ENCODE measurements around the gene NOPCHAP1. TPM values are rescaled to one million over a fixed set of nuclear protein-coding genes. Genes with fewer than 3 reads are reported as not detected.

Gene NOPCHAP1
- total and polyA plus RNA-seq, 2 of the 8 experiments (the other 6 are each of a cell fraction or from before 2014, with no cell fraction given): 14.9 to 39.5 TPM

- Histone ChIP-seq H3K9me3 (ENCODE audit: insufficient read depth in 2 of 2, low read depth in 1 of 2, low read length in 1 of 2) (no peaks in the 10 kb centered on the region), H3K14ac (ENCODE audit: insufficient read length) (no peak overlapping the region), H3K36me3 (ENCODE audit: control insufficient read depth in 2 of 4, insufficient read depth in 4 of 4, low read length in 3 of 4) (no peaks in the 10 kb centered on the region; a peak in 1 of 8 replicates), H2BK12ac (ENCODE audit: low read depth, low read length) (no peak overlapping the region), H2BK120ac (replicated peaks; ENCODE audit: low read depth, low read length) (no peak overlapping the region), H3K79me1 (ENCODE audit: low read depth, low read length) (no peaks in the 10 kb centered on the region), H3K23me2 (ENCODE audit: low read depth, low read length) (no peaks in the 10 kb centered on the region), H3K27ac (ENCODE audit: low read depth, low read length) (no peak overlapping the region), H3K4me2 (ENCODE audit: insufficient read depth in 1 of 2, low read depth in 2 of 2, low read length in 2 of 2) (no peak overlapping the region), H2BK15ac (ENCODE audit: low read length) (no peak overlapping the region), H3K79me2 (ENCODE audit: control insufficient read depth in 1 of 2, insufficient read depth in 2 of 2, low read length in 2 of 2) (no peaks in the 10 kb centered on the region), H2BK5ac (ENCODE audit: low read depth, low read length) (no peak overlapping the region), H3K4me3 (ENCODE audit: extremely low read depth in 1 of 4, insufficient read depth in 2 of 4, low read depth in 3 of 4, low read length in 4 of 4) (no peak overlapping the region), H3K4me1 (replicated peaks in 1 of 4; ENCODE audit: control insufficient read depth in 3 of 4, insufficient read depth in 4 of 4, low read length in 3 of 4) (no peaks in the 10 kb centered on the region), H2AK5ac (ENCODE audit: low read depth, low read length) (no peak overlapping the region), H4K20me1 (replicated peaks in 1 of 2; ENCODE audit: control insufficient read depth in 1 of 2, insufficient read depth in 2 of 2, low read length in 2 of 2) (peaks cover 0 to under 1% of the 10 kb centered on the region in 2 experiments), H3K4ac (replicated peaks; ENCODE audit: insufficient read length, low read depth, low read length) (no peak overlapping the region), H2BK20ac (ENCODE audit: low read length) (no peak overlapping the region), H3K9ac (replicated peaks in 1 of 4; ENCODE audit: extremely low read depth in 1 of 4, low read depth in 3 of 4, low read length in 3 of 4) (no peak overlapping the region), H3K27me3 (replicated peaks in 1 of 4; ENCODE audit: control insufficient read depth in 3 of 4, extremely low read depth in 1 of 4, insufficient read depth in 3 of 4, low read length in 3 of 4) (no peaks in the 10 kb centered on the region), H3K56ac (replicated peaks; ENCODE audit: insufficient read length, low read depth, low read length) (no peak overlapping the region), H4K8ac (ENCODE audit: extremely low read depth, insufficient read depth, low read length) (no peak overlapping the region), H2AFZ (ENCODE audit: low read length) (no peak overlapping the region), H4K91ac (replicated peaks; ENCODE audit: insufficient read length, low read length) (no peak overlapping the region), H3K23ac (ENCODE audit: insufficient read length) (no peak overlapping the region), H4K5ac (ENCODE audit: insufficient read length, low read depth, low read length) (no peak overlapping the region), H3K18ac (ENCODE audit: extremely low read depth, low read length) (no peak overlapping the region)
- ChIA-PET CTCF (ENCODE audit: partially characterized antibody) (interaction anchor here (0.6 to 1.0 kb wide), 3 partner anchors 14 to 644 kb away, joined by 3 to 4 read pairs (median 3); no protein-coding TSS in a partner anchor), POLR2A (ENCODE audit: partially characterized antibody) (no interaction called here)
- DNase-seq (ENCODE audit: low read depth in 1 of 2, low spot score in 2 of 2): no peak
- FAIRE-seq: no peak
- 78% methylated on average over 5 of the region's 5 CpGs; no CpG with 5 or more reads in 1 of the 2 experiments for WGBS, 2 experiments (ENCODE audit: extremely low coverage in 1 of 2, insufficient coverage in 1 of 2, insufficient read length in 1 of 2, insufficient replicate concordance in 2 of 2, low coverage in 1 of 2, low lambda C conversion rate in 2 of 2, missing lambda C conversion rate in 1 of 2)
- no peak for TF ChIP-seq TBP (IDR thresholded peaks at IDR 0.05; ENCODE audit: low read depth, low read length)
- TF ChIP-seq NANOG (IDR thresholded peaks at IDR 0.05; ENCODE audit: insufficient read depth, low read depth, low read length, poor library complexity, severe bottlenecking): no peak
- no peak for TF ChIP-seq BRCA1 (IDR thresholded peaks at IDR 0.05; ENCODE audit: low read depth, low read length)
These were observed 39.8 kb downstream of the NOPCHAP1 start for GRCh38 chr12:105025890-105026289.
